ENCODE measurements around the gene MSS51. TPM values are rescaled to one million over a fixed set of nuclear protein-coding genes. Genes with fewer than 3 reads are reported as not detected.

Gene MSS51
- total RNA-seq, 2 donors from 2014 or later, result 3.9 to 4.0 TPM

DNA sequence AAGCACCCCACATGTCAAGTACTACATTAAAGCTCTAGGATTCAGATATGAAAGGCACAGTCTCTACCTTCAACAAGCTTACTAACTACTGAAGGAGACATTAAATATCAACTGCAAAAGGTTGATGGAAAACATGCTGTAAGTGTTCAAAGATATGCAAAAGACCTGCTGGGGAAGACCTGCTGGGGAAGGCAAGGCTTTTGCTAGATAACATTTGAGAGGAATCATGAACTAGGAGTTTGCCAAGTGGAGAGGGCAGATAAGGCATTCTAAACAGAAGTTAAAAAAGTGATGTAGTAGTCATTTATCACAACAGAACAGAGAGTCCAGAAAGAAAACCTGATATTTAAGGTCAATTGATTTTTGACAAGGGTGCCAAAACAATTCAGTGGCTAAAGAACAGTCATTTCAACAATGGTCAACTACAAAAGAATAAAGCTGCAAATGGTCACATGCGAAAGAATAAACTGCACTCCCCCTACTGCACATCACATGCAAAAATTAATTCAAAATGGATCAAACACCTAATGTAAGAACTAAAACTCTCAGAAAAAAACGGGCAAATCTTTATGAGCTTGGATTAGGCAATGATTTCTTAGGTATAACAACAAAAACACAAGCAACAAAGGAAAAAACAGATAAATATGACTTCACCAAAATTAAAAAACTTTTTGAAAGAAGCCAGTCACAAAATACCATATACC lies 23.0 kb upstream of the MSS51 start:
- no peak for DNase-seq
- no peak overlapping the region for H3K27ac Mint-ChIP-seq

DNA sequence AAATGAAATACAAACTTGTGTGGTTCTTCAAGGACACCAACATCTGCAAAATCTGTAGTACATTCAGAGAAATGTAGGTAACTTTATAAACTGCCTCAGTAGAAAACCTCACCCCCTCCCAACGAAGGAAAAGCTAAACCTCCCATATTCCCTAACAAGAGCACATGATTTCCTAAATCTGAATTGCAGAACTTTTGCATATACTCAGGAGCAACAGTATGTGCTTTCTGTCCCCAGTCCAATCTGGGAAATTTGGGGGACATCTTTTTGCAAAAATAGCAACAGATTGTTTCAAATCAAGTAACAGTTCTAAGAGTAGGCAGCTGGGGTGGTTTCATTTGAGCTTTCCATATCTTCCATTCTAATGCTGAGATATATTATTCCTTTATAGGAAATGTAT lies 15.8 kb upstream of the MSS51 start:
- 78 to 94% methylated on average over 1 of the region's 1 CpG for WGBS, 2 experiments (ENCODE audit: insufficient coverage in 1 of 2, insufficient read length in 1 of 2)

More for the DNA sequence above, 23.0 kb upstream of the MSS51 start:
- Histone ChIP-seq H3K36me3 (ENCODE audit: control insufficient read depth, insufficient read depth, low read length) (peaks cover 23% of the 10 kb centered on the region), H3K27me3 (ENCODE audit: control insufficient read depth, insufficient read depth, low read length, poor library complexity, severe bottlenecking) (no peaks in the 10 kb centered on the region), H3K4me1 (ENCODE audit: control insufficient read depth, insufficient read depth, low read length) (no peaks in the 10 kb centered on the region), H3K27ac (ENCODE audit: low read depth, low read length) (no peak overlapping the region), H3K9me3 (ENCODE audit: control insufficient read depth, low read length) (no peaks in the 10 kb centered on the region), H3K9ac (ENCODE audit: extremely low read depth, low read length, poor library complexity, severe bottlenecking) (no peak overlapping the region), H3K4me3 (ENCODE audit: low read length) (no peak overlapping the region)
- WGBS, 2 experiments (ENCODE audit: insufficient coverage in 1 of 2, insufficient read length in 1 of 2), result 84 to 86% methylated on average over 1 to 2 of the region's 2 CpGs
- Mint-ChIP-seq H3K27me3 (ENCODE audit: insufficient read depth) (no peaks in the 10 kb centered on the region), H3K4me3 (no peak overlapping the region), H3K4me1 (peaks cover 7% of the 10 kb centered on the region), H3K36me3 (ENCODE audit: low read depth) (peaks cover 33% of the 10 kb centered on the region), H3K9me3 (no peaks in the 10 kb centered on the region)
- TF ChIP-seq, protein P1, sequence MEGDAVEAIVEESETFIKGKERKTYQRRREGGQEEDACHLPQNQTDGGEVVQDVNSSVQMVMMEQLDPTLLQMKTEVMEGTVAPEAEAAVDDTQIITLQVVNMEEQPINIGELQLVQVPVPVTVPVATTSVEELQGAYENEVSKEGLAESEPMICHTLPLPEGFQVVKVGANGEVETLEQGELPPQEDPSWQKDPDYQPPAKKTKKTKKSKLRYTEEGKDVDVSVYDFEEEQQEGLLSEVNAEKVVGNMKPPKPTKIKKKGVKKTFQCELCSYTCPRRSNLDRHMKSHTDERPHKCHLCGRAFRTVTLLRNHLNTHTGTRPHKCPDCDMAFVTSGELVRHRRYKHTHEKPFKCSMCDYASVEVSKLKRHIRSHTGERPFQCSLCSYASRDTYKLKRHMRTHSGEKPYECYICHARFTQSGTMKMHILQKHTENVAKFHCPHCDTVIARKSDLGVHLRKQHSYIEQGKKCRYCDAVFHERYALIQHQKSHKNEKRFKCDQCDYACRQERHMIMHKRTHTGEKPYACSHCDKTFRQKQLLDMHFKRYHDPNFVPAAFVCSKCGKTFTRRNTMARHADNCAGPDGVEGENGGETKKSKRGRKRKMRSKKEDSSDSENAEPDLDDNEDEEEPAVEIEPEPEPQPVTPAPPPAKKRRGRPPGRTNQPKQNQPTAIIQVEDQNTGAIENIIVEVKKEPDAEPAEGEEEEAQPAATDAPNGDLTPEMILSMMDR (conservative IDR thresholded peaks at IDR 0.05), result no peak

DNA sequence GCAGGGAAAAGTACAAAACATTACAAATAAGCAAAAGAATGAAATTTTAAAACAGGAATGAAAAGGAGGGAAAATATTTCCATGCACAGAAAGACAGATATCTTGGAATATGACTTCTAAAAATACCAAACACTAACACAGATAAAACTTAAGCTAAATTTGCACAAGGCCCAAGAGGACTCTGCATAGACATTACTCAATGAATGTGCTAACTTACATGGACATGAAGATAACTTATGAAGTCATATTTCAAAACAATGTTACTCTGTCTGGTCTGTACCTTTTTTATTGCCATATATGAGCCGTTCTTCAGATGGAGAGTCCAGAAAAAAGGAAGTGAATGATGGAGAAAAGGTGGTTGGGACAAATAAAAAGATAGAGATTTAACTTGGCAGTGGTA lies 15.0 kb upstream of the MSS51 start:
- Histone ChIP-seq H3K9me3 (ENCODE audit: control insufficient read depth, low read length) (no peaks in the 10 kb centered on the region), H3K9ac (ENCODE audit: extremely low read depth, low read length, poor library complexity, severe bottlenecking) (no peak overlapping the region), H3K4me3 (ENCODE audit: low read length) (no peak overlapping the region), H3K27ac (ENCODE audit: low read depth, low read length) (no peak overlapping the region), H3K4me1 (ENCODE audit: control insufficient read depth, insufficient read depth, low read length) (no peaks in the 10 kb centered on the region), H3K27me3 (ENCODE audit: control insufficient read depth, insufficient read depth, low read length, poor library complexity, severe bottlenecking) (no peaks in the 10 kb centered on the region), H3K36me3 (ENCODE audit: control insufficient read depth, insufficient read depth, low read length) (peaks cover 55% of the 10 kb centered on the region)
- TF ChIP-seq, protein P1 (conservative IDR thresholded peaks at IDR 0.05), result no peak
- no peak for DNase-seq
- Mint-ChIP-seq H3K4me1 (no peaks in the 10 kb centered on the region), H3K4me3 (no peak overlapping the region), H3K9me3 (no peaks in the 10 kb centered on the region), H3K27me3 (ENCODE audit: insufficient read depth) (no peaks in the 10 kb centered on the region), H3K36me3 (ENCODE audit: low read depth) (peaks cover 15% of the 10 kb centered on the region), H3K27ac (no peak overlapping the region)
- WGBS, 2 experiments (ENCODE audit: insufficient coverage in 1 of 2, insufficient read length in 1 of 2), result 98 to 100% methylated on average over 1 of the region's 1 CpG

More for the DNA sequence above, 15.8 kb upstream of the MSS51 start:
- DNase-seq, result no peak
- Mint-ChIP-seq H3K27me3 (ENCODE audit: insufficient read depth) (no peaks in the 10 kb centered on the region), H3K27ac (no peak overlapping the region), H3K4me1 (no peaks in the 10 kb centered on the region), H3K9me3 (no peaks in the 10 kb centered on the region), H3K36me3 (ENCODE audit: low read depth) (peaks cover 18% of the 10 kb centered on the region), H3K4me3 (no peak overlapping the region)
- H3K9ac ChIP-seq (ENCODE audit: extremely low read depth, low read length, poor library complexity, severe bottlenecking), result no peak overlapping the region
- H3K9me3 ChIP-seq (ENCODE audit: control insufficient read depth, low read length), result no peaks in the 10 kb centered on the region
- H3K36me3 ChIP-seq (ENCODE audit: control insufficient read depth, insufficient read depth, low read length), result peaks cover 55% of the 10 kb centered on the region
- no peaks in the 10 kb centered on the region for H3K4me1 ChIP-seq (ENCODE audit: control insufficient read depth, insufficient read depth, low read length)
- H3K27me3 ChIP-seq (ENCODE audit: control insufficient read depth, insufficient read depth, low read length, poor library complexity, severe bottlenecking), result no peaks in the 10 kb centered on the region
- no peak overlapping the region for H3K27ac ChIP-seq (ENCODE audit: low read depth, low read length)
- TF ChIP-seq, protein P1 (conservative IDR thresholded peaks at IDR 0.05), result no peak
- no peak overlapping the region for H3K4me3 ChIP-seq (ENCODE audit: low read length)

All from endodermal cell (in vitro differentiated cells).